ENCODE results near the gene TSC2.
A peak's percentile ranks its signal among the peaks of the same experiment; 100 is the strongest.
"Not testable (repeated sequence)": the region's sequence is repeated elsewhere in the genome, so short reads cannot be mapped to it uniquely, and the experiment has no call there.

The TSC2 gene

GRCh38 chr16:2115591-2115973, 67.8 kb downstream of the TSC2 start:
- no peak for DNase-seq
- H3K27me3 ChIP-seq (replicated peaks in 2 of 5; ENCODE audit: control insufficient read depth in 4 of 5, insufficient read depth in 5 of 5, low read length in 4 of 5): no peaks in the 10 kb centered on the region
- CTCF ChIA-PET: no interaction called here
- H3K27ac ChIP-seq (ENCODE audit: insufficient read depth in 1 of 2, low read depth in 1 of 2, low read length in 2 of 2, poor library complexity in 1 of 2, severe bottlenecking in 2 of 2): no peak overlapping the region
- 90% methylated on average over 3 of the region's 13 CpGs for whole genome bisulfite sequencing (ENCODE audit: insufficient coverage)
- H3K4me3 ChIP-seq (ENCODE audit: control insufficient read depth in 1 of 7, extremely low read depth in 1 of 7, insufficient read depth in 4 of 7, low read depth in 2 of 7, low read length in 6 of 7): no peak overlapping the region
- POLR2A ChIA-PET: no interaction called here
- no peaks in the 10 kb centered on the region for H3K9me3 ChIP-seq (ENCODE audit: control extremely low read depth in 1 of 5, control insufficient read depth in 4 of 5, insufficient read depth in 2 of 5, low read depth in 1 of 5, low read length in 4 of 5)
- no peaks in the 10 kb centered on the region for H3K4me1 ChIP-seq (ENCODE audit: control extremely low read depth in 1 of 4, control insufficient read depth in 4 of 4, insufficient read depth in 4 of 4, low read length in 3 of 4)
- peaks cover 0 to 19% (median 4%) of the 10 kb centered on the region in 4 experiments for H3K36me3 ChIP-seq (ENCODE audit: control insufficient read depth in 4 of 4, insufficient read depth in 4 of 4, low read length in 3 of 4)

GRCh38 chr16:2116428-2116827, 68.6 kb downstream of the TSC2 start:
- CTCF ChIA-PET; DNase-seq; H3K4me1 ChIP-seq (ENCODE audit: control extremely low read depth in 1 of 4, control insufficient read depth in 4 of 4, insufficient read depth in 4 of 4, low read length in 3 of 4); POLR2A ChIA-PET; H3K4me3 ChIP-seq (ENCODE audit: control insufficient read depth in 1 of 7, extremely low read depth in 1 of 7, insufficient read depth in 4 of 7, low read depth in 2 of 7, low read length in 6 of 7); H3K9me3 ChIP-seq (ENCODE audit: control extremely low read depth in 1 of 5, control insufficient read depth in 4 of 5, insufficient read depth in 2 of 5, low read depth in 1 of 5, low read length in 4 of 5); H3K27ac ChIP-seq (ENCODE audit: insufficient read depth in 1 of 2, low read depth in 1 of 2, low read length in 2 of 2, poor library complexity in 1 of 2, severe bottlenecking in 2 of 2); H3K27me3 ChIP-seq (replicated peaks in 2 of 5; ENCODE audit: control insufficient read depth in 4 of 5, insufficient read depth in 5 of 5, low read length in 4 of 5): not testable (repeated sequence)
- H3K36me3 ChIP-seq (ENCODE audit: control insufficient read depth in 4 of 4, insufficient read depth in 4 of 4, low read length in 3 of 4): peaks cover 0 to 11% (median 2%) of the 10 kb centered on the region in 4 experiments
- 100% methylated on average over 6 of the region's 24 CpGs for WGBS (ENCODE audit: insufficient coverage)

DNA sequence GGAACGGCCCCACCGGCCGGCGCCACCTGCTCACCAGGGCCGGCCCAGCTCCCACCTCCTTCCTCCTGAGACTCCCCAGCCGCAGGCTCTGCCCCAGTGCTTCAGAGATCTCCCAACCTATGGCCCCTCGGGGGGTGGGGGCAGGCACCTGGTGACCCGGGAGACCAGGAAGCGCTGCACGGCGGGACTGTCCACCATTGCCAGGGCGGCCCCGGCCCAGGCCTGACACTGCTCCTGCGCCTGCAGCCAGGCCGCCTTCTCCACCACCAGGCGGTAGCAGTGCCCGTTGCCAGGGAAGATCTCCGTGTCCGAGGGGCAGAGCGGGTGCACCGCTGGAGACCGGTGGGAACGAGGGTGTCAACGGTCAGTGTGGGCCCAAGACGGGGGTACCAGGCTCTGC, 69.6 kb downstream of the TSC2 start:
- no CpG with 5 or more reads among the region's 25 CpGs for WGBS (ENCODE audit: insufficient coverage)
- POLR2A ChIA-PET; H3K36me3 ChIP-seq (ENCODE audit: control insufficient read depth in 4 of 4, insufficient read depth in 4 of 4, low read length in 3 of 4); H3K9me3 ChIP-seq (ENCODE audit: control extremely low read depth in 1 of 5, control insufficient read depth in 4 of 5, insufficient read depth in 2 of 5, low read depth in 1 of 5, low read length in 4 of 5); H3K4me1 ChIP-seq (ENCODE audit: control extremely low read depth in 1 of 4, control insufficient read depth in 4 of 4, insufficient read depth in 4 of 4, low read length in 3 of 4); DNase-seq; H3K27ac ChIP-seq (ENCODE audit: insufficient read depth in 1 of 2, low read depth in 1 of 2, low read length in 2 of 2, poor library complexity in 1 of 2, severe bottlenecking in 2 of 2); CTCF ChIA-PET; H3K4me3 ChIP-seq (ENCODE audit: control insufficient read depth in 1 of 7, extremely low read depth in 1 of 7, insufficient read depth in 4 of 7, low read depth in 2 of 7, low read length in 6 of 7); H3K27me3 ChIP-seq (replicated peaks in 2 of 5; ENCODE audit: control insufficient read depth in 4 of 5, insufficient read depth in 5 of 5, low read length in 4 of 5): not testable (repeated sequence)

DNA sequence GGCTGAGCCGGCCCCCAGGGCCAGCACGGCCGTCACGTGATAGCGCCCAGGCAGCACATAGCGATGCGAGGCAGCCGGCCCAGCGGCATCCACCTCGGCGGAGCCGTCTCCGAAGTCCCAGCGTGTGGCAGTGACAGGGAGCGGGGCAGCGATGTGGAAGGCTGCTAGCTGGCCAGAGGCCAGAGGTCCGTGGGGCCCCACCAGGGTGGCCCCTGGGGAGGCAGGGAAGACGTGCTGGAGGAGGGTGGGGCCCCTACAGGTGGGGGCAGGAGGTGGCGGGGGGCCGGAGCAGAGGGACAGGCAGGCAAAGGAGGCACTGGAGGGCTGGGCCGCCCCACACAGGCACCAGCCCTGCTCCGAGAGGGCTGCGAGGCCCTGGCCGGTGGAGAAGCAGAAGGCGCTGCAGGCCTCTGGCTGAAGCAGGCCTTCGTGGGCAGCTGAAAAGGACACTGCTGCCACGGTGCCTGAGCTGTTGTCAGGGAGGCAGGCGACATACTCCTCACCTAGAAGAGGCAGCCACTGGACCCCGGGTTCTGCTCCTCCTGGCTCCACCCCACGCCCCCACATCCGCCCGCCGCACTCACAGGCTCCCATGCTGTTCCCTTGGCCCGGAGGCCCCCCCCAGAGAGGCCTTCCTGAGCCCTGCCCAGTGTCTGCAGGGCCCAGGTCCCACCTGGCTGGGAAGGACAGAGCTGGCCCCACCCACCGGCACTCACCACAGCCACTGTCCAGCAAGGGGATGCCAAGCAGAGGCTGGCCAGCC, 70.4 kb downstream of the TSC2 start:
- CTCF ChIA-PET; POLR2A ChIA-PET; H3K4me3 ChIP-seq (ENCODE audit: control insufficient read depth in 1 of 7, extremely low read depth in 1 of 7, insufficient read depth in 4 of 7, low read depth in 2 of 7, low read length in 6 of 7); H3K27ac ChIP-seq (ENCODE audit: insufficient read depth in 1 of 2, low read depth in 1 of 2, low read length in 2 of 2, poor library complexity in 1 of 2, severe bottlenecking in 2 of 2); H3K4me1 ChIP-seq (ENCODE audit: control extremely low read depth in 1 of 4, control insufficient read depth in 4 of 4, insufficient read depth in 4 of 4, low read length in 3 of 4); H3K36me3 ChIP-seq (ENCODE audit: control insufficient read depth in 4 of 4, insufficient read depth in 4 of 4, low read length in 3 of 4); H3K9me3 ChIP-seq (ENCODE audit: control extremely low read depth in 1 of 5, control insufficient read depth in 4 of 5, insufficient read depth in 2 of 5, low read depth in 1 of 5, low read length in 4 of 5); H3K27me3 ChIP-seq (replicated peaks in 2 of 5; ENCODE audit: control insufficient read depth in 4 of 5, insufficient read depth in 5 of 5, low read length in 4 of 5); DNase-seq: not testable (repeated sequence)
- 96% methylated on average over 4 of the region's 35 CpGs for WGBS (ENCODE audit: insufficient coverage)

DNA sequence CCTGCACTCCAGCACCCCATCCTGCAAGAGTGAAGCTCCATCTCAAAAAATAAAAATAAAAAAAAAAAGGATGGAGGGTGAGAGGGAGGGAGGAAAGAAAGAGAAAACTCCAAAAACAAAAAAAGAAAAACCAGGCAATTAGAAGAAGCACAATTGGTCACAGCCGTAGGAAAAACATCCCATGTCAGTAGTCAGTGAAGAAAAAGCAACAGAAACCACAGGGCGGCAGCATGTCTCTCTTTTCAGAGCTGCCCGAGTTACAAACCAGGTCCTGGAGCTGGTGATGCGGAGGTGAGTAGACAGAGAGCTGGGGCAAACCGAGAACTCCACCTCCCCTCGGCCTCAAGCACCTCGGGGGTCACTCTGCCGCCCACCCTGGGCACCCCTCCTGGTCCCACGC, 73.5 kb downstream of the TSC2 start:
- DNase-seq: peak; percentile 43 to 73 (median 69)
- H3K4me3 ChIP-seq (ENCODE audit: control insufficient read depth in 1 of 7, extremely low read depth in 1 of 7, insufficient read depth in 4 of 7, low read depth in 2 of 7, low read length in 6 of 7); H3K27ac ChIP-seq (ENCODE audit: insufficient read depth in 1 of 2, low read depth in 1 of 2, low read length in 2 of 2, poor library complexity in 1 of 2, severe bottlenecking in 2 of 2): not testable (repeated sequence)

DNA sequence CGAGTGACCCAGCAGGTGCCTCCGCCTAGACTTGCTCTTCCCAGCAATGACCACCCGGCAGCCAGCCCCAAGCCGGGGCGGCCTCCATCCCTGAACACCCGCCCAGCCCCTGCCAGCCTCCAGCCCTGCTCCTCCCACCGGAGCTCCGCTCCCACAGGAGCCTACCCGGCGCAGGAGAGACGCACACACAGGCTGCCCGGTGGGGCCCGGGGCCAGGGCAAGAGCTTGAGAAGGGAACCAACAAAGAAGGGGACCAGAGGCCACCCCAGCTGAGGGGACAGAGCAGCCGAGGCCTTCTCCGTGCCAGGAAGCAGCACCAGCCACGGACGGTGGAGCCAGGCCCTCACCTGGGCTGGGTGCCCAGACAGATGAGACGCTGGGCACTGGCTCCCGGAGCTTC, 74.1 kb downstream of the TSC2 start:
- Histone ChIP-seq H3K4me3 (ENCODE audit: control insufficient read depth in 1 of 7, extremely low read depth in 1 of 7, insufficient read depth in 4 of 7, low read depth in 2 of 7, low read length in 6 of 7) (no peak overlapping the region), H3K36me3 (ENCODE audit: control insufficient read depth in 4 of 4, insufficient read depth in 4 of 4, low read length in 3 of 4) (no peaks in the 10 kb centered on the region), H3K27ac (ENCODE audit: insufficient read depth in 1 of 2, low read depth in 1 of 2, low read length in 2 of 2, poor library complexity in 1 of 2, severe bottlenecking in 2 of 2) (no peak overlapping the region), H3K27me3 (replicated peaks in 2 of 5; ENCODE audit: control insufficient read depth in 4 of 5, insufficient read depth in 5 of 5, low read length in 4 of 5) (no peaks in the 10 kb centered on the region), H3K4me1 (ENCODE audit: control extremely low read depth in 1 of 4, control insufficient read depth in 4 of 4, insufficient read depth in 4 of 4, low read length in 3 of 4) (peaks cover 0 to 36% (median 27%) of the 10 kb centered on the region in 4 experiments), H3K9me3 (ENCODE audit: control extremely low read depth in 1 of 5, control insufficient read depth in 4 of 5, insufficient read depth in 2 of 5, low read depth in 1 of 5, low read length in 4 of 5) (no peaks in the 10 kb centered on the region)
- CTCF ChIA-PET: interaction anchor here (1.0 to 4.8 kb wide), 6 partner anchors 18 to 118 kb away, joined by 4 to 28 read pairs (median 6); partner anchors contain the start of gene RAB26
- 100% methylated on average over 1 of the region's 19 CpGs for WGBS (ENCODE audit: insufficient coverage)
- POLR2A ChIA-PET: interaction anchor here (0.6 to 1.6 kb wide), 4 partner anchors 15 to 411 kb away, joined by 3 to 11 read pairs (median 5); partner anchors contain the start of genes RAB26 and TRAF7
- DNase-seq: no peak

More for the DNA sequence above, 73.5 kb downstream of the TSC2 start:
- peaks cover 0 to 31% (median 23%) of the 10 kb centered on the region in 4 experiments for H3K4me1 ChIP-seq (ENCODE audit: control extremely low read depth in 1 of 4, control insufficient read depth in 4 of 4, insufficient read depth in 4 of 4, low read length in 3 of 4)
- H3K27me3 ChIP-seq (replicated peaks in 2 of 5; ENCODE audit: control insufficient read depth in 4 of 5, insufficient read depth in 5 of 5, low read length in 4 of 5); H3K36me3 ChIP-seq (ENCODE audit: control insufficient read depth in 4 of 4, insufficient read depth in 4 of 4, low read length in 3 of 4); H3K9me3 ChIP-seq (ENCODE audit: control extremely low read depth in 1 of 5, control insufficient read depth in 4 of 5, insufficient read depth in 2 of 5, low read depth in 1 of 5, low read length in 4 of 5): not testable (repeated sequence)
- WGBS (ENCODE audit: insufficient coverage): 35% methylated on average over 2 of the region's 9 CpGs
- ChIA-PET CTCF (interaction anchor here (1.0 to 4.8 kb wide), 5 partner anchors 19 to 31 kb away, joined by 4 to 28 read pairs (median 8); partner anchors contain the start of gene RAB26), POLR2A (interaction anchor here (0.6 to 1.6 kb wide), 3 partner anchors 16 to 33 kb away, joined by 3 to 11 read pairs (median 5); partner anchors contain the start of genes RAB26 and TRAF7)

GRCh38 chr16:2122429-2122828, 74.6 kb downstream of the TSC2 start:
- 97% methylated on average over 15 of the region's 17 CpGs for WGBS (ENCODE audit: insufficient coverage)
- DNase-seq: no peak
- H3K9me3 ChIP-seq (ENCODE audit: control extremely low read depth in 1 of 5, control insufficient read depth in 4 of 5, insufficient read depth in 2 of 5, low read depth in 1 of 5, low read length in 4 of 5): no peaks in the 10 kb centered on the region
- no peaks in the 10 kb centered on the region for H3K27me3 ChIP-seq (replicated peaks in 2 of 5; ENCODE audit: control insufficient read depth in 4 of 5, insufficient read depth in 5 of 5, low read length in 4 of 5)
- ChIA-PET POLR2A (interaction anchor here (0.6 kb wide), 1 partner anchor 412 kb away, joined by 5 read pairs; no protein-coding TSS in a partner anchor), CTCF (interaction anchor here (1.0 to 4.8 kb wide), 6 partner anchors 18 to 119 kb away, joined by 4 to 28 read pairs (median 6); partner anchors contain the start of gene RAB26)
- no peak overlapping the region for H3K27ac ChIP-seq (ENCODE audit: insufficient read depth in 1 of 2, low read depth in 1 of 2, low read length in 2 of 2, poor library complexity in 1 of 2, severe bottlenecking in 2 of 2)
- H3K4me1 ChIP-seq (ENCODE audit: control extremely low read depth in 1 of 4, control insufficient read depth in 4 of 4, insufficient read depth in 4 of 4, low read length in 3 of 4): peaks cover 0 to 41% (median 30%) of the 10 kb centered on the region in 4 experiments
- no peaks in the 10 kb centered on the region for H3K36me3 ChIP-seq (ENCODE audit: control insufficient read depth in 4 of 4, insufficient read depth in 4 of 4, low read length in 3 of 4)
- no peak overlapping the region for H3K4me3 ChIP-seq (ENCODE audit: control insufficient read depth in 1 of 7, extremely low read depth in 1 of 7, insufficient read depth in 4 of 7, low read depth in 2 of 7, low read length in 6 of 7)
